Activated CD4-positive, alpha-beta T cell treated with anti-CD3 and anti-CD28 coated beads for 24 hours (primary cell): ENCODE results near the gene PPP1R16B.
"Not testable (repeated sequence)": the region's sequence is repeated elsewhere in the genome, so short reads cannot be mapped to it uniquely, and the experiment has no call there.

Experiments
- DNase-seq, 2 donors: peaks; one replicate each; pipeline ENCODE4 v3.0.0-alpha.2; 2020; ENCODE audit warnings: low read depth in 2 of 2

PPP1R16B gene

DNA sequence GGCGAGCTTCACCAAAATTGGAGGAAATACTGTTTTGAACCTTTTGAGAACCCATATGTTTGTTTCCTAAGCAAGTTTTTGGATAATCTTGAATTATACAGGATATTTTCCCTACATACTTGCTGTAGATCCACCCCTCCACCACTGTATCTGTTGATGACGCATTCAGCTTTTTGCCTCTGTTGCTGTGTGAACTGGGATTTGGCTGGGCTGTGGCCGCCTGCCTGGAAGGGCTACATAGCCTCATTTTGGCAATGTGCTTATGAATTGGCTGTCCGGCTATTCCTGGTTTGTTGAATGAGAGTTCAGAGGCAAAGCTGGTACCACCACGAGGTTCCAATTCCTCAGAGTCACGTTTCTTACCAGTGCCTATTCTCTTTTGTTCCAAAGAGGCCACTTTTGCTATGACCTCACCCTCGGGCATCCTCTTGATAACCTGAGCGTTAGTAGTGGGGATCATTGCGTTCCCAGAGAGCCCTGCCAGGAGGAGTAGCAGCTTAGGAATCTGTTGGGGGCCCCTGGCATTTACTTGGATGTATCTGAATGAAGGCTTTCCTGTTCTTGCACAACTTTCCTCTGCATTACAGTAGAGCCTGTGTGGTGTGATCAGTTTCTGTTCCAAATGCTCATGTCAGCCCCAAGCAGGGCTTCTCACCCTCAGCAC lies 127.1 kb downstream of the PPP1R16B start:
- DNase-seq: no peak

DNA sequence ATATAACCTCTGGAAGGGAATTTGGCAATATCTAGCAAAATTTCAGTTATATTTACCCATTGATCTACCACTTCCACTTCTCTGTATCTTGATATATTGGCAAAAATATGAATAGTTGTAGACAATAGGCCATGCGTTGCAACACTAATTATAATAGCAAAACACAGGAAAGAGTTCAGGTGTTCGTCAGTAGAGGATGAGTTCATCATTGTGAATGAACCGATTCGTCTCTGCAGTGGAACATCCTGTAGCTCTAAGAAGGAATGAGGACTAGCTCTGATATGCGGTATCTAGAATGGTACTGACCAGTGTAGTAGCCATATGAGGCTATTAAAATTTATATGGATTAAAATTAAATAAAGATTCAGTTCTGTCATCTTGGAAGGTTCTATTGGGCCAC lies 129.0 kb downstream of the PPP1R16B start:
- no peak for DNase-seq

DNA sequence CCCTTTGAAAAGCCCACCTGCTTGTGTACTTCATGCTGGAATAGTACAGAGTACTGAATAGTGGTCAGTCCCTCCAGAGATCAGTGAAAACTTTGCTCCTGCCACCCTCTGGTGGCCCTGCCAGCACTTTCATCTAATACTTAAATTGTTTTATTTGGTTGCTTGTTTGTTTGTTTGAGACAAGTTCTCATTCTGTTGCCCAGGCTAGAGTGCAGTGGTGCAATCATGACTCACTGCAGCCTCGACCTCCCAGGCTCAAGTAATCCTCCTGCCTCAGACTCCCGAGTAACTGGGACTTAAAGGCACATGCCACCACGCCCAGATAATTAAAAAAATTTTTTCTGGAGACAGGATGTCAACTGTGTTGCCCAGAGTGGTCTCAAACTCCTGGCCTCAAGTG lies 129.8 kb downstream of the PPP1R16B start:
- no peak for DNase-seq

DNA sequence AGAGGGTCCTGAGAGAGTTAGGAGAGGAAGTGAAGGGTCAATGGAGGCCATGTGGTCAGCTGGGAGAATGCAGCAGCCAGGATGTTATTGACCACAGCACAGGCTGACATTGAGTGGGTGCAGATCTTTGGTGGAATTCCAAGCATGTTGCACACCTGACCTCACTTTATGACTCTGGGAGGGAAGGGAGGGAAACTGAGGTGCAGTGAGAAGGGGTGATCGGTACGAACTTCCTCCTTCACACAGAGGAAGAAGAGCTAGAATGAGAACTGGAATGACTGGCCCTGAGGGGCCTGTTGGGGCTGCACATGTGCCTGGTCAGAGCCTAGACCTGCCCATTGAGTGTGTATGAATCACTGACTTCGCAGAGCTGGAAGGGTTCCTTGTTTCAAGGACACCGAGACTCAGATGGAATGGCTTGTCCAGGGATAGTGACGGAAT lies 130.5 kb downstream of the PPP1R16B start:
- DNase-seq: no peak

DNA sequence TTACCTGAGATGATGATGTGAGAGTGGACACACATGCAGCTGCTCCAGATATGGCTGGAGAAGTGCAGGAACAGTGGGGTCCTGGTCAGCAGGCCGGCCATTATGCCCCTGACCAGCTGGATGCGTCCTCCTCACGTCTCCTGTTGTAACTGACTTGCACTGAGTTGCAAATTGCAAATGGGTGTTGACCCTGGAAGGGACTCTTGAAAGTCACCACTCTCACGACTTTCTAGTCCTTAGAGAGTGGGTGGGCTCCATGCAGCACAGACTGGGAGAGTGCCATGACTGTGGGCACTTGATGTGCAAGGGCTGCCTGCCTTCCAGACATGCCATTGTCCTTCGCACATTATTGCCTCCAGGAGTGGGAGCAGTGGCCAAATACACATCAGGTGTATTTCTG lies 131.5 kb downstream of the PPP1R16B start:
- DNase-seq: no peak

DNA sequence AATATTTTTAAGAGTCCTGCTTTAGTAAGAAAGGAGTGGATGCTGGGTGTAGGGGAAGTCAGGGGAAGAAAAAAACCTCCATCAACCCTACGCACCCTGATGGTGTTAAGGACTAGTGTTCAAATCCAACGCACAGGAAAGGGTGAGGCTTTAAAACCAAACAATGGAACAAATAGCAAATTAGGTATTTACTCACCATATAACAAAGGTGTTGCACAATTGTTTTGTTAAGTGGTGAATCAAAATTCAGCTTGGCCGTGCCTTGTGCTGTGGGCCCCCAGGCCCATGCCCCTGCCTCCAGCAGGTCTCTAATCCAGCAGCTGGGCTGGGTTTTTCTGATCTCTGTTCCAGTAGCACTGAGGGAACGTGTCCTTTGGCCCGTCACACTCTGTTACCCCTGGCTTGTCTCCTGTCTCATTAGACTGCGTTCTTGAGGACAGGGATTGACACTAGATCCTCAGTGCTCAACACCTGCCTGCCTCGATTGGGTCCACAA lies 132.5 kb downstream of the PPP1R16B start:
- DNase-seq: no peak

DNA sequence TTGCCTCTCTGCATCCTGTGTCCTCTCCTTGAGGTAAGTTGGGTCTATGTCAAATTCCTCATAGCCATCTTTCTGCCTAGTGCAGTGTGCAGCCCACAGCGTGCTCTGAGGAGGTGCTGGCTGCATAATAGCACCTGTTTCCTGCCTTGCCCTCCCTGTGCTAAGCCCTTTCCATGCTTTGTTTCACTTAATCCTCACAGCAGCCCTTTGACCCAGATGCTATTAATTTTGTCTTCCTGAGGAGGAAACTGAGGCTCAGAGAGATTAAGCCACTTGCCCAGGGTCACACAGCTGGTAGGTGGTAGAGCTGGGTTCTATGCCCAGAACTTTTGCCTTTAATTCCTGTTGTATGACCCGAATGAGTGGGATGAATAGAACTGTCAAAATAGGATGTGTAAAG lies 134.2 kb downstream of the PPP1R16B start:
- DNase-seq: no peak

DNA sequence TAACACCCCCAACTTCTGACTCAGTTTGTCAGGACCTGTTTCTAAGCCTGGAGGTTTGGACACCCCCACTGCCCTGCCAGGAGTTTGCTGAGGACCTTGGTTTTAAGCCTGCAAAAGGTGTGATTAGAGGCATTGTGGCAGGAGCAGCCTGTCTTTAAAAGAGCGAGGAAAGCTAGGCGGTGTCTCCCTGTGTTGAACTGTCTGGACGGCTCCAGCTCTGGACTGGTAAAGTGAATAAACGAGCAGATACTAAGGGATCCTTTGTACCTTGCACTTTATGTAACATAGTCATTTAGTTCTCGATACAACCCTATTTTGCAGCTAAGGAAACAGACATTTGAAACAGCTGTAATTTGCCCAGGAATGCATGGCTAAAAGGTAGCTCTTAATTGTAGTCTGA lies 135.1 kb downstream of the PPP1R16B start:
- DNase-seq: no peak

DNA sequence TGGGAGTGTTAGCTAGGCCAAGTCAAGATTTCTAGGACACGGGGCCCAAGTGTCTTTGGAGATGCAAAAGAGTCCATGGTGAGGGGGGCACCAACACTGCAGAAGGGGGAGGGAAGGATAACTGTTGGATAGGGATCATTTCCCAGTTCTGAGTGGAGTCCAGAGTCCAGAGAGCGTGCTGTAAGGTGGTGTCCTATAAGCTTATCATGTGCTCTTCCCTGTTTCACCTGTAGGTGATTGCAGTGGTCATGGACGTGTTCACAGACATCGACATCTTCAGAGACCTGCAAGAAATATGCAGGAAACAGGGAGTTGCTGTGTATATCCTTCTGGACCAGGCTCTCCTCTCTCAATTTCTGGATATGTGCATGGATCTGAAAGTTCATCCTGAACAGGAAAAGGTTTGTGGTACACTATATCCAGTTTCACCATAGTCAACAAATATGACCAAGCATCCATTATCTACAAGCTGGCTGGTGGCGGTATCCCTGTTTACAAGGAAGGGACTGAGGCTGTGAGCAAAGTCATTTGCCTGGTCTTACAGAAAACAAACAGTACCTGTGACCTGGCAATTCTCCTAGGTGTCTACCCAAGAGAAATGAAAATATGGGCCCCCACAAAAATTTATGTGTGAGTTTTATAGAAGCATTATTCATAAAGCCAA lies 136.4 kb downstream of the PPP1R16B start:
- no peak for DNase-seq

DNA sequence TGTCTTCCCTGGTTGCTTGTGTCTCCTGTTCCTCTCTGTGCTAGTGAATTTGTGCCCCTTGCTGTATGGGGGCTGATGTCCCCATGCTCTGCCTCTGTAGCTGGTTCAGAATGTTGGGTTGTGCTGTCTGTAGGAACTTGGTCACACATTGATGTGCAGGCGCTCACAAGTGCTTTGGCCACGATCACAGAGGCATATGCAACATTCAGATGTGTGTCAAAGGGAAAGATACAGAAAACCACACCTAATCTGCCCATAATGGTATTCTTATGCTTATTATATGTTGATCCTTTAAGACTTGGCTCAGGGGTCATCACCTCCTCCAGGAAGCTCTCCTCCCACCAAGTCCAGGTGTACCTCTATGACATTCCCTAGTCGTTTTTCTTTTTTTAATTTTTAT lies 139.5 kb downstream of the PPP1R16B start:
- DNase-seq: no peak

DNA sequence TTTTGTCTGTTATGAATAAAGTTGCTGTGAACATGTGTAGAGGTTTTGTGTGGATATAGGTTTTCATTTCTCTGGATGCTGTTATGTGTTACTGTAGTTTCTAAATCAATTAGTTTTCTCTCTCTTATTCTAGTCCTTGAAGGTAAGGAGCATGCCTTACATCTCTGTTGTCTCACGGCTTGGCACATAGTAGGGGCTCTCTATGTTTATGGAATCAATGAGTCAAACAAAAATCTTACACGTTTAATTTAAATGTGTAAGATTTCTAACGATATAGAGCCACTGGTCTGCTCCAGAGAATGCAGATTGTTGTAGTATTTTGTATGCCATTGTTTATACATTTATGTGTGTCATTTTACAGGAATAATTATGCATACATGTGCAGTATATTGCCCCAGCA lies 141.3 kb downstream of the PPP1R16B start:
- DNase-seq: no peak

DNA sequence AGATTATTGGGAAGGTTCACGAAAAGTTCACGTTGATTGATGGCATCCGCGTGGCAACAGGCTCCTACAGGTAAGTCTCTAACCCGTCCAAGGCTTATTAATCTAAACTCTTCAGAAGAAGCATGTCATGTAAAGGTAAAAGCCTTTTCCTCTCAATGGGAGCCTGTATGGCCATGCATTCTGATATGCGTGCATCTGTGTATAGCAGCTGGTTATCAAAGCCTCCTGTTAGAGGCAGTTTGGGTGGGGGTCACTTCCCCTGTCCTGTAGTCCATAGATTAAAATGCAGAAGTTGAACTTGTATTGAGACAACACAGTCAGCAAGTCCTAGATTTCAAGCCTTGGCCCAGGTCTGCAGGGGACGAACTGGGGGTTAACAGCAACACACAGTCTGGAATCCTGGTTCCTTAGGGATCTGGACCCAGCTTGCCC lies 142.4 kb downstream of the PPP1R16B start:
- DNase-seq: no peak

DNA sequence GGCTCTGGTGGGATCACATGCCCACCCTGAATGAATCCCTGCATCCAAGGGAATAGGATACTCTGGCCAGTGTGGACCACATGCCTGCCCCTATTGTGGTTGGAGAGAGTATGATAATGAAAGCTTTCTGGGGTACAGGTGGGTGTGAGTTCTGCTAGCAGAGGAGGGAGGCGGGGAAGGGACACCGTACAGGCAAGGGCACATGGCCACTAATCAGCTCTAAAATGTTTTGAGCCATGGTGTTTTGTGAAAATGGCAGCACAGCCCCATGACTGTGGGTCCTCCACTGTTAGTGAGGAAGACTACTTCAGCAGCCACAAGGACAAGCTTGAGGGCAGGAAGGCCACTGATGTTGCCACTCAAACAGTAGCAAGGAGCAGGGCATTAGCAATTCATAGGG lies 144.8 kb downstream of the PPP1R16B start:
- DNase-seq: no peak

DNA sequence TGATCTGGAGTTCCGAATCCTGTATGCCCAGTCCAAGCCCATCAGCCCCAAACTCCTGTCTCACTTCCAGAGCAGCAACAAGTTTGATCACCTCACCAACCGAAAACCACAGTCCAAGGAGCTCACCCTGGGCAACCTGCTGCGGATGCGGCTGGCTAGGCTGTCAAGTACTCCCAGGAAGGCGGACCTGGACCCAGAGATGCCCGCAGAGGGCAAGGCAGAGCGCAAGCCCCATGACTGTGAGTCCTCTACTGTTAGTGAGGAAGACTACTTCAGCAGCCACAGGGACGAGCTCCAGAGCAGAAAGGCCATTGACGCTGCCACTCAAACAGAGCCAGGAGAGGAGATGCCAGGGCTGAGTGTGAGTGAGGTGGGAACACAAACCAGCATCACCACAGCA lies 146.1 kb downstream of the PPP1R16B start:
- DNase-seq: no peak

DNA sequence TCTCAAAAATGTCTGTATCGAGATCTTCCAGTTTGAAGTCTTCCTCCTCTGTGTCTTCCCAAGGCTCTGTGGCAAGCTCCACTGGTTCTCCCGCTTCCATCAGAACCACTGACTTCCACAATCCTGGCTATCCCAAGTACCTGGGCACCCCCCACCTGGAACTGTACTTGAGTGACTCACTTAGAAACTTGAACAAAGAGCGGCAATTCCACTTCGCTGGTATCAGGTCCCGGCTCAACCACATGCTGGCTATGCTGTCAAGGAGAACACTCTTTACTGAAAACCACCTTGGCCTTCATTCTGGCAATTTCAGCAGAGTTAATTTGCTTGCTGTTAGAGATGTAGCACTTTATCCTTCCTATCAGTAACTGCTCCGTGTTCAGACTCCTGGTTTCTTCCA lies 146.7 kb downstream of the PPP1R16B start:
- DNase-seq: no peak

DNA sequence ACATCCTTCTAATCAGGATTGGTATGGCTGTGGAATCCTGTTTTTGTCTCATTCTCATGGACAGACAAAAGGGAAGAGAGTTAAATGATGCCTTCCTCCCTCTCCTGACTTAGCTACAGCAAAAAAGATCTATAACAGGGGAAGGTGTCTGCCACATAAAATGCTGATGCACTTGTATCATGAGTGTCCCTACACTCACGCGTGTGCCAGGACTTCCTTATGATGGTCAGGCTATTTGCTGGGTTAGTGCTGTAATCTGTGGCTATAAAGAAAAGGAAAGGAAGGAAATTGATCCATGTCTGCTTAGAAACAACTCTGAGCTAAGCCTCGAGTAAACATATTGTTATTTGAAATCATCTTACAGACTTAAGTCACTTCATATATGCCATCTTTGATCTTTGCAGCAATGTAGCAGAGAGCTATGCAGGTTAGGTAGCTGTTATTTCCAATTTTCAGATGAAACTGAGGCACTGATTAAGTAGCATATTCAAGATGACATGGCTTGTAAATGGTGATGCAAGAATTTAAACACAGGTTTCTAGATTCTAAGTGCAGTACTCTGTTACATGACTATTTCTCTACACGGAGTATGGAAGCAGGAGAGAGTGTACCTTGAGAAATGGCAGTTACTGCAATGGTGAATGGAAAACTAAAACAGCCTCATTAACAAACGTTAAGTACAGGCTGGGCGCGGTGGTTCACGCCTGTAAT lies 148.3 kb downstream of the PPP1R16B start:
- DNase-seq: no peak

DNA sequence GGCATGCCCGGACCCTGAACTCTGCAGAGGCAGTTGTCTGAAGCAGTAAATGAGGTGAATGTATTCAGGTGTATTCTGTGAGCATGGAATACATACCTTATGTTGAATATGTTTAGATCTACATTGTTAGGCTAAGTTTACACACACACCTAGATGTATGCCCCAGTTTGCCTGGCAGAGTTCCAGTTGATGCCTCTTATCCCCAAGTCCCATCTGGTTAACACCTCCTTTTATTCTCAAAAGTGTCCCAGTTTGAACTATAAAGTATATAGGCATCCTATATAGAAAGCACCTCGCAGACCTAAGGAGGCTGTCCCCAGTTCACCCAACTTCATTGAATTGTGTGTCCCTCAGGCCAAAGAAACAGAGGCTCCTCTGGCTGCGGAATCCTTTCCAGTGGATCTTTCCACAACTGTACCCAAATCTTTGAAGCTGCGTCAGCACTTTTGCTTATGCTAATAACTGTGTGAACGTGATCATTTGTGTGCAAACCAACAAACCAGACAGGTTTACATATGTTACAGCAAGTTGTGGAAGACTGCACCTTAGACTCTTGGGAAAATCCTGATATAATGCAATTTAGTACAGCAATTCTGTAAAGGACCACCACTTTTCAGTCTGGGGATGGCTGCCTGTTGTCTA lies 151.9 kb downstream of the PPP1R16B start:
- no peak for DNase-seq

DNA sequence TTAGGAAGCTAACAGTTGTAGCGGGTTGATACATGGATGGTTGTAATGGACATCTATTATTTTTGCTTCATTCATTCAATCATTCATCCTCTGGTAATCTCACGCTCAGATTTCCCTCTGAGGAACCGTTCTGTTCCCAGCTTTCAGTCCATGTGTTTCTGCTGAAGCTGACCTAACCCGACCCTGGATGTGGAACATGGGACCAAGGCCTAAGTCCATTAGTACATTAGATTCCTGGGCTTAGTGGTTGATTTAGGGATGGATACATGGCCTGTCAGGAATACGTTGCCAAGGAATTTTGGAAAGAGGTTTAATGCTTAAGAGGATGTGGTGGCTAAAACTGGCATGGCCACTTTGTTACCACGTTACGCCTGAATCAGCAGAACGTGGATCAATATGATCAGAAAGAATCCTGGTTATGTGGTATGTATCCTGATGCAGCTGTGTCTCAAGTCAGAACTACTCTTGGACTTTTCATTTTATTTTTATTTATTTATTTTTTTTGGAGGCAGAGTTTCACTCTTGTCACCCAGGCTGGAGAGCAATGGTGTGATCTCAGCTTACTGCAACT lies 152.5 kb downstream of the PPP1R16B start:
- no peak for DNase-seq

DNA sequence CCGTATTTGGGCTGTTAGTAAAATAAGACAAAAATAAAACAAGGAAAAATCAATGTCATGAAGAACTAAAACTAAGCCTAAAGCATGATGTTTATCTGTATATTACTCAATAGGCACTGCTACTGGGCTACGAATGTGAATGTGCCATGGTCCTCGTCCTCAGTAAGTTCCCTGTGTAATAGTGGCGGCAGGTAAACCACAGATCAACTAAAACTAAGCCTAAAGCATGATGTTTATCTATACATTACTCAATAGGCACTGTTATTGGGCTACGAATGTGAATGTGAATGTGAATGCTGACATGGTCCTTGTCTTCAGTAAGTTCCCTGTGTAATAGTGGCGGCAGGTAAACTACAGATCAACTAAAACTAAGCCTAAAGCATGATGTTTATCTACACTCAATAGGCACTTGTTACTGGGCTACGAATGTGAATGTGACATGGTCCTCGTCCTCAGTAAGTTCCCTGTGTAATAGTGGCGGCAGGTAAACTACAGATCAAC lies 154.7 kb downstream of the PPP1R16B start:
- DNase-seq: not testable (repeated sequence)

DNA sequence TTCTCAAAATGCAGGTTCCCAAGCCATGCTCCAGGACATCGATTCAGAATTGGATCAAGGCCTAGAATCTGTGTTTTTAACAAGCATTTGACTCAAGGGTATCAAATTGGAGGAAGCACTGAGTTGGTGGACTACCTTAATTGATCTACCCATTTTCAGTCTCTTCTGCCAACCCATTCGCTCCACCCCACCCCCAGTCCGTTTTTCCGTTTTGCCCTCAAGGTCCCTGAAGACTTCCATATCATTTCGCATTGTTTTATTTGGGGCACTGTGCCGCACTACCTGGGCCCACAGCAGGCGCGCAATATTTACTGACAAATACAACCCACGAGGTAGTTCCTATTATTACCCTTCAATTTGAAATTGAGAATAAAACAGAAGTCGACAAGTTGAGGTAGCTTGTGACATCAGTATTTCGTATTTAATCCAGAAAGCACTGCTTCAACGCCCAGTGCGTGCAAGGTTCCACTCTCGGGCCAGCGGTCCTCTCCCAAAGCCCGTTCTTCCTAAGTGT lies 156.1 kb downstream of the PPP1R16B start:
- DNase-seq: peak; percentile 22 to 26
